Middle frontal gyrus (tissue), 1 donor: Measurements from ENCODE around the gene KCNIP1.
"Not testable (repeated sequence)": the region's sequence is repeated elsewhere in the genome, so short reads cannot be mapped to it uniquely, and the experiment has no call there.

Source experiments
- DNase-seq: peaks from one replicate; pipeline ENCODE4 v3.0.0-alpha.2; 2015; ENCODE audit warnings: low spot score; ENCODE audit errors: extremely low spot score

KCNIP1 gene

GRCh38 chr5:170534941-170535340, 31.1 kb downstream of the KCNIP1 start:
- DNase-seq, result no peak

DNA sequence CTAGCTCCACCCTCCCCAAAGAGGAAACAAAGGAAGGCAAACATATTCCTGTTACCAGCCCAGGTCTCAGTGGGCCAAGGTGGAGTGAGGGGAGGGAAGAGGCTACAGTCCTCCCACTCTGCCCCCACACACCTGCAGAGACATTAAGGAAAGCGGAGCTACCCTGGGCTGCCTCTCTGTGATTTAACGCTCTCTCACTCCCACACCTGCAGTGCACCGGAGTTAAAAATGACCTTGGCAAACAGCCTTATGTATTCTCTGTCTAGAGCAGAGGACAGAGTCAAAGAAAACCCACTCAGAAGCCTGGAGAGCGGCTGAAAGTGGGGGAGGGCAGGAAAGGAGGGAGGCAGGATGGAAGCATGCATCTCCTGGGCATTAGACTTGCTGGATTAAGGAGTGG, 32.7 kb downstream of the KCNIP1 start:
- no peak for DNase-seq

- DNase-seq, result no peak
These were observed 33.8 kb downstream of the KCNIP1 start for GRCh38 chr5:170537451-170538095.

DNA sequence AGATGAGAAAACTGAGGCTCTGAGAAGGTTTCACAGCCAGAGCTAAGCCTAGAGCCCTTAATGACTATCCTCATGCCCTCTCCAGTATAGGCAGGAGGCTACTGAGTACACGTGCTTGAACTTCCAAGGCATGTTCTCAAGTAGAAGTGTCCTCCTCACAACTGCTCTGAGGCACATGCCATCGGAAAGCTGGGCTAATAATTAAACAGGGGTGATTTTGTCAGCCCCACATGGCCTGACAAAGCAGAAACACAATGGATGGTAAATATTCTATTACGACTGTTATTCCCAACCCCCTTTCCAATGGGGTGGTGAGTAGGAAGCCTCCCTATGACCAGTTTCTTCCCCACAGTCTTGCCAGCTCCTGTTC, 34.3 kb downstream of the KCNIP1 start:
- DNase-seq, result no peak

DNA sequence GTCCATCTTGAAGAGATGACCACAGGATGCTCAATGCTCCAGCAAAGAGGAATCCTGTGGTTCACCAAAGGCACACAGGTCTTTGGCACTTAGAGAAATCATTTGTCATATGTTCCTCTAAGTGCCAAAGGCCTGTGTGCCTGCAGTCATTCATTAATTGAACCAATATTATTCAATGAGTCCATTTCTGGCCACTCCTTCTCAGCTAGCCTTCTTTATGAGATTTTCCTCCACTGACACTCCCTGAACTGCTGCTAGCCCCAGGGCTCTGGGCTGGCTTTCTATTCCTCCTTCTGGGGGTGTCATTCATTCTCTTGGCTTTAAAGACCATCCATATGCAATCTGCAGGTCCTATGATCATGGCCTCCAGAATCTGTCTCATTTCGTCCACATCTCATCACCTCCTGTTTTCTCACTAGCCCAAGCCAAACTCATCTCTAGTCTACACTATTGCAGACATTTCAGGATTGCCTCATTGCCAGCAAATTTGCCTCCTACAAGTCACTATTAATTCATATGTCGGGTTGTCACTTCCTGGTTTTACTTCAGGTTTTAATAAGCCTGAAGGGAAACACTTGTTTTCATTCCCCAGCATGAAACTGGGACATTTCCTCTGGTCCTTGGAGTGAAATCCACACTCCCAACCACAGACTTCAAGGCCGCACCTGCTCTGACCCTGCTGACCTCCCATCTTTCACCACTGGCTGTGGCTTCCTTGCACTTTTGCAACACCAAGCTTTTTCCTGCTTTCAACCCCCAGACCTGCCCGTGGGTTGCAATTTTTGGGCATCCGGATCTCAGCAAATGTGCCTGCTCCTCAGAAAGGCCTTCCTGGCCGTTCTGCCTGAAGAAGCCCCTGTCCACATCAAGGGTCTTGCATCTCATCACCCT, 35.1 kb downstream of the KCNIP1 start:
- DNase-seq, result no peak

DNA sequence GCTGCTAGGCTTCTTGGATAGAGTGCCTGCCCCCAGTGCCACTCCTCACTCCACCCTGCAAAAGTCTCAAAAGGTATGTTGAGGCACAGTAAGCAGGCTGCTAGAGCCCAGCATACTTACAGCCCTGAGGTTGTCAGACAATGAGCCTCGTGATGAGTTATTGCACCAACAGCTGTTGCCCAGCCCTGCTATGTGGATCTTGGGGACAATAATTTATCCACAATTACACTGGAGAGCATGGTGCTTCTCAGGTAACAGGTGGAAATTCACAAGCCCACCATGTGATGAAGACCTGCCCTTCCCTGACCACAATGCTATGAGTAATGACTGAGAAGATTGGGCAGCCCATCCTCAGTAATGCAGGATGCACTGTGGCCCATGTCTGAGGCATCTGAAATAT, 36.5 kb downstream of the KCNIP1 start:
- DNase-seq, result no peak

- no peak for DNase-seq
These were observed 37.4 kb downstream of the KCNIP1 start for GRCh38 chr5:170541146-170541769.

GRCh38 chr5:170542691-170543293, 39.0 kb downstream of the KCNIP1 start:
- DNase-seq, result no peak

DNA sequence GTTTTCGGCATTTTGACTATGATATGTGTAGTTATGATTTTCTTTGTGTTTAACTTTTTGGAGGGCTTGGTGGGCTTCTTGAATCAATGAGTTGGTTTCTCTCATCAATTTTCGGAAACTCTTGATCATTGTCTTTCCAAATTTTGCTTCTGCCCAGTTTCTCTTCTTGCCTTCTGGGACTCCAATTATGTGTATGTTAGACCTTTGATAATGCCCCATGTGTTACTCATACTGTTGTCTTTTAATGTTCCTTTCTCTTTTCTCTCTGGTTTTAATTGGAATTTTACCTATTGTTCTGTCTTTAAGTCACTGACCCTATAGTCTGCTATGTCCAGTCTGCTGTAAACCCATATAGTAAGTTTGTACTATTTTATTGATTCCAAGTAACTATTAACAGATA, 41.5 kb downstream of the KCNIP1 start:
- no peak for DNase-seq

DNA sequence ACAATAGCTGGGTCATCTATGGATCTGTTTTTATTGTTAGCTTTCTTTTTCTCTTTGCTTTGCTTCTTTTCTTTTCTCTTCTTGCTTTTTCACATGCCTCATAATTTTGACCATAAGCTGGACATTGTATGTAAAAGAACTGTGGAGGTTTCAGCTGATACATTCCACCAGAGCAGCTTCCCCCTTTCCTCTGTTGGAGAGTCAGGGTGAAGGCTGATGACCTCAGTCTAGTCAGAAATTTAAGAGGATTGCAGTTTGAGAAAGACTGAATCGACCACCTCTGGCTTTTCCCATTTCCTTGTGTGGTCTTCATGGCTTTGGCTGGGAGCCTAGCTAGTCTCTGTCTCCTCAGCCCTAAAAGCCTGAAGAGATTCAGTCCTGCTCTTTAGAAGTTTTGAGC, 42.0 kb downstream of the KCNIP1 start:
- no peak for DNase-seq

- DNase-seq, result no peak
These were observed 42.5 kb downstream of the KCNIP1 start for GRCh38 chr5:170546282-170546681.

GRCh38 chr5:170550382-170550781, 46.6 kb downstream of the KCNIP1 start:
- DNase-seq, result not testable (repeated sequence)

DNA sequence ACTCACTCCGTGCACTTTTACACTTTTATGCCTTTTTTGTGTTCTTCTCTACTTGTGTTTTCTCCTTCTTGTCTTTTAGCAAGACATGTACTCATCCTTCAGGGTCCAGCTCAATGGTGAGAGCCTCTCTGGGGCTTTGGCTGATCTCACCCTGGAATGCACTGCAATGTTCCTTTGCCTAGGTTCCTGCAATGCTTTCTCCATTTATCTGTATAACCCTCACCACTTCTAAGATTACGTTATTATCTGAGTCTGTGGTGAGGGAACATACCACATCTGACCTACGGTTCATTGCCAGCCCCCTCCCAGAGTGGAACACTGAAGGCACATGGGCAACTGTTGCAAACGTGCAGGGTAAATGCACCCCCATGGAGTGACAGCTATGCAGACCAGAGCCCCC, 47.3 kb downstream of the KCNIP1 start:
- no peak for DNase-seq

DNA sequence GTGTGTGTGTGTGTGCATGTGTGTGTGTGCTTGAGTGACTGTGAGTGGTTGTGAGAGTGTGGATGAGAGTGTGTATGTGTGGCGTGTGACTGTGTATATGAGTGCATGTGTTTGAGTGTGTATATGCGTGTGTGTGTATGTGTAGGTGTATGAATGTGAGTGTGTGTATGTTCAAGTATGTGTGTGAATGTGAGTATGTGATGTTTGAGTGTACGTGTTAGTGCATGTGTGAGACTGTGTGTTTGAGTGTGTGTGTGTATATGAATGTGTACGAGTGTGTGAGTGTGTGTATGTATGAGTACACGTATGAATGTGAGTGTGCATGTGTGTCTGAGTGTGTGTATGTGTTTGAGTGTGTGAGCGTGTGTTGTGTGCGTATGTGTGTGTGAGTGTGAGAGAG, 47.8 kb downstream of the KCNIP1 start:
- DNase-seq, result no peak

DNA sequence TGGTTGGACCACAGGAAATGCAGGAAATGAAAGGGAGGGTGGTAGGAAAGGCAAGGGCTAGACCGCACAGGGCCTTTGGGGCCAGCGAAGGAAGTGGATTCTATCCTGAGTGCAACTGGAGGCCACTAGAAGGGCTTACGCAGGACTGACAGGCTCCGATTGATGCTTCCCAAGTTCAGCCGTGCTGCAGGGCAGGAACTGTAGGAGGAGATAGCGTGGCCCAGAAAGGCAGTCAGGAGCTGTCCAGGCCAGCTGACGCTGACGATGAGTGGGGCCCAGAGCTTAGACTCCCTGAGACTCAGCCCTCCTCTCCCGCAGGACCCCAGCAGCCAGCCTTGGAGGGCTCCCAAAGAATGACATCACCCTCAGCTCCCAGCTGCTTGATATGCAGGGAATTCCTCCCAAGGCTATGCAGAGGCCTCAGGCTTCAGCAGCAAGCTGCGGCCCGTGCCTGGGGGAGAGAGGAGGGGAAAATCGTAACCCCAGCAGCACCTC, 48.8 kb downstream of the KCNIP1 start:
- DNase-seq, result peak; percentile 29

DNA sequence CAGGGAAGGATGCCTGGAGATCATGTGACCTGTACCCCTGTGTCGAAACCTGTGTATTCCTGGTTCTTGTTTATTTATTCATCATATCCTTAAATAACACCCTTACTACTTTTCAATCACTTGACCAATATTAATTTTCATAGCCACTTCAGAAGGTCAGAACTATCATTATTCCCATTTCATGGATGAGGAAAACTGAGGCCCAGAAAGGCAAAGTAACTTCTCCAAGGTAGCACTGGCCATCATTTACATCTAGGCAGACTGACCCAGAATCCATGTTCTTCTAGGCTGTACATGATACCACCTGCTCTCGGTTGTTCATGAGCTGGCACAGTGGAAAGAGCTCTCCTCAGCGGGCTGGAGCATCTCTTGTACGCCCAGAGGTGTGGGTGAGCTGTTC, 49.4 kb downstream of the KCNIP1 start:
- DNase-seq, result no peak

- no peak for DNase-seq
These were observed 50.9 kb downstream of the KCNIP1 start for GRCh38 chr5:170554521-170555267.

DNA sequence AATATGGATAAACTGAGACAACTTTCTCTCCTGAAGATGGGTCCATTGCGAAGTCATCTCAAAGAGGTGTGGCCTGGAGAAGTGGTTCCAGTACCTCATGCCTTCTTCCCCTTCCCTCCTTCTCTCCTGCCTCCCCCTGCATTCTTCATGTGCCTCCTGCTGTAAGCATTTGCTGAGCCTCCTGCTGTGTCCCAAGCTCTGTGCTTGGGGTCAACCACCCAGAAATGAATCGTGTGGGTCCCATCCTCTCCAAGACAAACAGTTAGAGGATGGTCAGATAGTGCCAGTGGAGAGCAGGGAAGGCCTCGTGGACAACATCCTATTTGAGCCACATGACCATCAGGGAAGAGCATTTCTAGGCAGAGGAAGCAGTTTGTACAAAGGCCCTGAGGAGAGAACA, 53.5 kb downstream of the KCNIP1 start:
- no peak for DNase-seq

- DNase-seq, result no peak
These were observed 55.5 kb downstream of the KCNIP1 start for GRCh38 chr5:170559296-170559695.

- DNase-seq, result no peak
These were observed 57.1 kb downstream of the KCNIP1 start for GRCh38 chr5:170560938-170561337.
